Measurements from ENCODE around the gene SHROOM3.
"Not testable (repeated sequence)": the region's sequence is repeated elsewhere in the genome, so short reads cannot be mapped to it uniquely, and the experiment has no call there.

SHROOM3 gene

DNA sequence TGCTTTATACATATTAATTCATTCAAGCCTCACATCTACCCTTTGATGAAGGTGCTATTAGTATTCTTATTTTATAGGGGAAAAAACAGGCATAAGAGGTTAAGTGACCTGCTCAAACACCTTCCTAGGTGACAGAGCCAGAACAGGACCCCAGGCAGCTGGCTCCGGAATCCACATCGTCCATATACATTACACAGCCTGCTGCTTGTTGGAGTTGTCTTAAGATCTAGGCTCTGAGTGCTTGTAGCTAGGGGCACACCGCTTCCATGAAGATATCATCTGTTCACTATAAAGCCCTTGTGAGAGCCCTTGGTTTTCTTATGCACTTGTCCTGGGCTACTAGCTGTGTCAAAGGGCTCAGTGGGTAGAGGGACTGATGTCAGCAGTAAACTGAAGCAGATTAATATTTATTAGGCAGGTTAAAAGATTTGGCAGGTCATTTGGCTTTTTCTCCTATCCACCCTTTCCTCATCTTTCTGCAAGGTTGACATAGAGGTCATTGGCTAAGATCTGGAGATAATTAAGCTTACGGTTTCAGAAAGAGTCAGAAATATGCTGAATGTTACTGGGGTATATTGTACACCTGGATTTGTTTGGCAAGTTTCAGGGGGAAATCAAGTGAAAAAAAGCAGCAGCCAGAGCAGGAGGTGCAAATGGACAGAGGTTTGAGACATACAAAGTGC lies 267.6 kb downstream of the SHROOM3 start:
- DNase-seq = no peak

DNA sequence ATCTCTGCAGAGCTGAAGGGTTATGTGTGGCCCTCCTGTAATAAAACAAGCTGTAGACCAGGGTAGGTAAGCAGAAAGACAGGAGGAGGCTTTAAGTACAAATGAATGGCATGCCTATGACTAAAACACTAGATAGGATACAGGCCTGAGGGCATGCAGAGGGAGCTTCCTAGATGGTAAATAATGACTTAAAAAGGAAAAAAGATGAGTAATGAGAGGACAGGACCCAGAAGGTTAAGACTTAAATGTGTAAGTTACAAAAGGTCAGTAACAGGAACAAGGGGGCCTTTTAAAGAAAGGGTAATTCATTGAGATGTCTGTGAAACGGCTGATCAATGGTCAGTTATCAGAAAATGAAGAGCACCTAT lies 268.1 kb downstream of the SHROOM3 start:
- no peak for DNase-seq

DNA sequence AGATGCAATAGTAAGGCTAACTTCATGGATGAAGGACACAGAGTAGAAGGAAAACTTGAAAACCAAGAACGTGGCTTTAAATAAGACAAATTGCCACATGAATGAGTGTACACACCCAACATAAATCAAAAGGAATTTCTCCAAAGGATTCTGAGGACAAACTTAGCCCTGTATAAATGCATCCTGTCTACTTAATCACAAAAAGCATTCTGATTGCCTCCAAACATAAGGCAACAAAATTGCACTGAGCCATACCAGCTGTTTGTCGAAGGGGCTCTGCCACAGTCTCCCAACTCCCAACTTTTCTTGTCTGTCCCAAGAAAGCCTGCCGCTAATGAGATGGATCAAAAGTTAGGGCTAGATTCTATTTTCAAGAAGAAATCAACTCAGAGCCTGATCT lies 268.6 kb downstream of the SHROOM3 start:
- DNase-seq = no peak

DNA sequence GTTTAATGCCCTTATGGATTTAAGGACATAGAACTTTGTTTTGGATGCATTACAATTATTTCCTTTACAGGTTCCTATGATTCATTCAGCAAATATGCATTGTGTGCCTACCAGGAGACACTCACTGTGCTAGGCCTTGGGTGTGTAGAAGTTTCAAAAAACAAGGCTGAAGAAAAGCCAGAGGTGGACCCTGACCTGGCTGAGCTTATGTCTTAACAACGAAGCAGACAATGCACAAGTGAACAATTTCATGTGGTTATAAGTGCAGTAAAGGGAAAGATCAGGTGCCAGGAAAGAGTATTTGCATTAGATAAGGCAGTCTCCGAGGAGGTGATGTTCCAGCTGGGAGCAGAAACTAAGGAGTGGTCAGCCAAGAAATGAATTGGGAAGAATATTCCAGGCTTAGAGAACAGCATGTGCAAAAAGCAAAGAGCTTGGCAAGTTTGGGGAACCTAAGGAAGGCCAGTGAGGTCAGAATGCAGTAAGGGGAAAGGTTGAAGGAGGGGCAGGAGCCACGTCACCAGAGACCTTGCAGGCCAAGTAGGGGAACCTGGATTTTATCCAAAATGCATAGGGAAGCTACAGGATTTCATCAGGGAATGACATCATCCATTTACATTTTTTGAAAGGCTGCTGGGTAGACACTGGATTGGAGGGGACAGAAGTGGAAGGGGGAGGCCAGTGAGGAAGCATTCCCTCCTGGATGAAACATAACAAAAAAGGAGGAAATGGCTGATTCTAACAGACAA lies 269.3 kb downstream of the SHROOM3 start:
- no peak for DNase-seq

DNA sequence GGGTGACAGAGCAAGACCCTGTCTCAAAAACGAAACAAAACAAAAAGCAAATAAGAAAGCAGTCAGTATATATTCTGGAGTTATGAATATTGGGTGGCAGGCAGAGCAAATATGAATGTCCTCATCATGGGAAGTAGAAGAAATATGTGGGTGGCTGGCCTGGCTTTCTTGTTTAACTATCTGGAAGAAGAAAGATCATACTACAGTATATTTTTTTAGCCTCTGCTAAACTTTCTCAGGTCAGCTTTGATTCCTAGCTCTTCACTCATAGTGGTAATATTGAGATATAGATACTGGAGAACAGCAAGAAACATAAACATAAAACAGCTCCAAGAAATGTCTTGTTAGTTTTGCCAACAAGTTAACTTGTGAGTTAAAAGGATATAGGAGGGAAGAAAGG lies 270.4 kb downstream of the SHROOM3 start:
- DNase-seq = no peak

DNA sequence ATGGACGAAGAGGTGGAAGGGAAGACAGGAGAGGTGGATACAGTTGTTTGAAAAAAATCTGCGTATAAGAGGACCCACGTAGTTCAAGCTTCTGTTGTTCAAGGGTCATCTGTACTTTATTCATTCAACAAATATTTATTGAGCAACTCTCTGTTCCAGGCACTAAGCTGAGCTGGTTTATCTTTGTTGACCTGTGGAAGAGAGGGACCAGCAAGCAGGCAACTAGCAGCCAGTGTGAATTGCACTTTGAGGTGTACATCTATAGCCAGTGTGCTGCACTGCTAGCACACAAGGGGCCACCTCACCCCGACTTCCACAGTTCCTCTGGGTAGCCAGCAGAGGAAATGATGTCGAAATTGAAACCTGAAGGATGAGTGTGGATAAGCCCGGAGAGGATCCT lies 271.6 kb downstream of the SHROOM3 start:
- no peak for DNase-seq

DNA sequence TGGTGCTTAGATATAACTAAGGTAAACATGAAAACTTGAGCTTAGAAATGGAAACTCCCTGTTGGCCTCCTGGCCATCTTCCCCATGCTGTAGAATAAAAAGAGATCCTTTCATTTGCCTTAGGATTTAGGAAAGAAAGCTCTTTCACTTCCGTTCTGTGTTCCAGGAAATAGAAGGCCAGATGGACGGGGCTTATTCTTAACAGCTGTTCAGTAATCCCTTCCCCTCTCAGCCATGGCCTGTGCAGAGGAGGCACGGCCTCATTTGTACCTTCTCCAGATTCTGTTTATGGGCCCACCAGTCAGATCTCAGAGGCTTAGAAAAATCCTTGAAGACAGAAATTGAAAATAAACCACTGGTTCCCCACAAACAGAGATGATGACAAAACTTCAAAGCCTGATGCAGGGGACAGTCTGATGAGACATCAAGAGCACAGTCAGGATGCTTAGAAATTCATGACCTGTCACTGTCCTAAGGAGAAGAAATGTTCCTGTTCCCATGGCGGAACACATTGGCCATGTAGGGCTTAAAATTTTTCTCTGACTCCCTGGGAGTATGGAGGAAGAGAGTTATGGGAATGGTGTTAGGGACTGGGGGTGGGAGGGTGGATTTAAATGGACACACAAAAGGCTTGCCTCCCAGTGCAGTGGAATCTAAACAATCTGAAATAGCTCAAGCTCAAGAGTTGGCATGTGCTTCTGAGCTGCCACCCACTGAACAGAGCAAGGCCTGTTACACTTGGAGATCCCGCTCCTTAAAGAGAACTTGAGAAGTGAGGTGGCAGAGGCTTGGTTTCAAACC lies 274.1 kb downstream of the SHROOM3 start:
- DNase-seq = no peak

DNA sequence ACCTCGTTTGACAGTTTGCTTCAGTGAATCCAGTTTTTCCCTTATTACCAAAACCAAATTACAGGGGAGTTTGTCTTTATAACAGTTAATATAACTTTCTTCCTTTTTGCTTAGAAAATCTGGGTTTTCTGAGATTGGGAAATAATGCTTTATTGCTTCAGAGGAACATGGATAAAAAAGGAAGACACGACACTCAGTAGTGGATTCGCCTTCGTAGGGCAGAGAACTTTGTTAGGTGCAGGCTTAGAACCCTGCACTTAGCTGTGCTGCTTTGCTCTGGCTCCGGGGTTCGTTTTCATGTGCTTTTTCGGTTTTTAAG lies 274.7 kb downstream of the SHROOM3 start:
- DNase-seq = no peak

DNA sequence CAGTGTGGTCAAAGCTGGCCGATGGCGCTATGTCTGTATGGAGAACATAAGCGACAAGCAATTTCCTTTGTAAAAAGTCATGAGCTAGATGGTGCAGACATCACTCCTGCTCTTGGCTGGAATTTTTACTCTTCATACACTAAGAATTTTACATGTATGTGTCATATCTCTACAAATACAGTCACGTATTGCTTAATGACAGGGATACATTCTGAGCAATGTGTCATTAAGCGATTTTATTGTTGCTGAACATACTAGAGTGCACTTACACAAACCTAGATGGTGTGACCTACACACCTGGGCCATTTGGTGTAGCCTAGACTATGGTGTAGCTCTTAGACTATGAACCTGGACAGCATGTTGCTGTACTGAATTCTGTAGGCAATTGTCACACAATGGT lies 277.5 kb downstream of the SHROOM3 start:
- no peak for DNase-seq

DNA sequence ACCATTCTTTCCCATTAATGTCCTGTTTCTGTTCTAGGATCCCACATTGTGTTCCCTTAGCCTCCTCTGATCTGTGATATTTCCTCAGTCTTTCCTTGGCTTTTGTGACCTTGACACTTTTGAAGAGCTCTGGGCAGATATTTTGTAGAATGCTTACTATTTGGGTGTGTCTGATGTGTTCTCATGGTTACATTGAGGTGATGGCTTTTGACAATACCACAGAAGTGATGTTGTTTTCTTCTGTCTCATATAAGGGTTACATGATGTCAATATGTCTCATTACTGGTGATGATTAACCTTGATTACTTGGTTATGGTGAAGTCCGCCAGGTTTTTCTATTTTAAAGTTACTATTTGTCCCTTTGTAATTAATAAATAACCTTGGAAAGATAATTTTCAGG lies 279.2 kb downstream of the SHROOM3 start:
- DNase-seq = no peak

DNA sequence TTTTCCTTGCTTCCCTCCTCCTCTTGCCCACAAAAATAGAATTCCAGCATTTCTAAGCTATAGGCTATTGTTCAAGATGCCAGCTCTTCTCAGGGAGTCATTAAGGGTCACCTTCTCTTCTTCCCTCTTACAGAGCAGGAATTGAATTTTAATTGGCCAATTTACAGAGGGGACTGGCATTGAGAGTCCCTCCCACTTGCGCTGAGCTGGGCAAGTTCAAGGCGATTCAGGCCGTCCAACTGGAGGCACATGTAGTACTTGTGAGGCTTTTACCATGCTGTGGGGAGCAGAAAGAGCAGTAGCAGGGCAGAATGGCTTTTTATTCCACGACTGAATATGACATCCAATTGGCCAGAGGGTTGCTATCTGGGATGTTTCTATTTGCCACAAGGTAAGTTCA lies 281.0 kb downstream of the SHROOM3 start:
- no peak for DNase-seq

DNA sequence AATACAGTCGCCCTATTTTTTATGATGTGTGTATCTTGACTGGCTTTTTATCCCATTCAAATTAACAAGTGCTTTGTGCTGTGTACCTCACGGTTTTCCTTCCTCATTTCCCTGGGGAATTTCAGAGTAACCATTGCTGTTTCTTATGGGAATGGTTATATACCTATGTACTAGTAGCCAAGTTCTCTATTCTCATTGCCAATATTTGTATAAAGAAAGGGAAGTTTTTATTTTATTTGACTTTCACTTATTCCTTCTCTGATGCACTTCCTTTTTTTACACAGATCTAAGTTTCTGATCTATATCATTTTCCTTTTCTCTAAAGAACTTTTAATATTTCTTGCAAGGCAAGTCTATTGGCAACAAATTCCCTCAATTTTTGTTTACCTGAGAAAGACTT lies 281.6 kb downstream of the SHROOM3 start:
- no peak for DNase-seq

DNA sequence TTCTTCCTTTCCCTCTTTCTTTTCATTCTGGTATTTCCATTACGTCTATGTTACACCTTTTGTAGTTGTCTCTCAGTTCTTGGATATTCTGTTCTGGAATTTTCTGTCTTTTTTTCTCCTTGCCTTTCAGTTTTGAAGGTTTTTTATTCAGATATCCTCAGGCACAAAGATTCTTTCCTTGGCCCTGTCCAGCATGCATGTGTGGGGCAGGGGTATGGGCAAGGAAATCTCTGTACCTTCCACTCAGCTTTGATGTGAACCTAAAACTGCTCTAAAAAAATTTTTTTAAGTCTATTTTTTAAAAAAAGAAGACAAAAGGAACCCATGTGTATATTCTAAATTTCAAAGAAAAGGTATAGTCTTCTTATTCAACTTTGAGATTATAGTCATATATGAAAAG lies 282.4 kb downstream of the SHROOM3 start:
- DNase-seq = no peak

DNA sequence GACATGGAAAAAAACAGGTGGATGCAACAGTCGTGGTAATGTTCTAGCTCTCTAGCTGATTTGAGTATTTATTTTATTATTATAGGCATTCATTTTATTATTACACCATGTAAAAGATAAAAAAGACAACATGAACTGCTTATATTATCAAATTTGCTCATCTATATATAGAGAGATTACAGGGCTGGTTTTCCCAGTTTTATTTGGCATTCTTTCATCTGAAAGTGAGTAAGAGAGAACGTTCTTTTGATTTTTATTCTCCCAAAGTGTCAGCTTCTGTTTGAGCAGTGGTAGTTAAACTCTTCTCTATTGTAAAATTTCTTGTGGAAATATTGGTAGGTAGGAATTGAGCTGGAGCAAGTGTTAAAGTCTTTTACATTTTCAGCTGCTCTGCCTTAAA lies 283.0 kb downstream of the SHROOM3 start:
- no peak for DNase-seq

DNA sequence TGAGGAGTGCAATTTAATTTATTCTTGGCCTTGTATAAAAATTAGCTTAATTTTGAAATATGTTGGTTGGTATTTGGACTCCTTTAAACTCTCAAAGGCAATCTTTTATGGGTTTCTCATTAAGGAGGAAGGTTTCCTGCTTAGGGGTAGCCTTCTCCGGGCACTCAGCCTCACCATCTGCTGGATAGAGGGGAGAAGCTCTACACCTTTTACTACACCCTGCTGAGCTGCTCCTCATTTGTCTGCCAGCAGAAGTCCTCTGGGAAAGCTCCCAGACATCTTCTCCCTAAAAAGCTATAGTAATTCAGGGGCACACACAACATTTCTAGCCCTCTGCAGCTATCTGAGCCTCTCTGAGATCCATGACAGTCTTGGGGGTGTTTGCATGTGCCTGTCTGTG lies 283.8 kb downstream of the SHROOM3 start:
- no peak for DNase-seq

DNA sequence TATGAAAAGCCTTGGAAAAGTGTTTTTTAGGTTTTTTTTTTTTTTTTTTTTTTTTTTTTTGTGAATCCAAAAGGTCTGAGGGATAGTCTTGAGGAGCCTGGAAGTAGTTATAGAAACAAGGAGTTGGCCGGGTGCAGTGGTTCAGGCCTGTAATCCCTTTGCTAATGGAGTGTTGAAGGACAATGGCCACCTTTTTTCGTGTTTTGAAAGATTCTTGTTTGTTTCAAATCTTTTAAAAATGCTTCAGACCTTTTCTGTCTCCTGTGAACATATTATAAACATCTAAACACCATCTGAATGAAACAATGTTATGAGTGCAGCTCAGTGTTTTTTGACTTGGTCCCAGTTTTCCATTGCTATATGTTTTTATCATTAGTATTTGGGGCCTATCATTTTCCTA lies 285.1 kb downstream of the SHROOM3 start:
- no peak for DNase-seq

DNA sequence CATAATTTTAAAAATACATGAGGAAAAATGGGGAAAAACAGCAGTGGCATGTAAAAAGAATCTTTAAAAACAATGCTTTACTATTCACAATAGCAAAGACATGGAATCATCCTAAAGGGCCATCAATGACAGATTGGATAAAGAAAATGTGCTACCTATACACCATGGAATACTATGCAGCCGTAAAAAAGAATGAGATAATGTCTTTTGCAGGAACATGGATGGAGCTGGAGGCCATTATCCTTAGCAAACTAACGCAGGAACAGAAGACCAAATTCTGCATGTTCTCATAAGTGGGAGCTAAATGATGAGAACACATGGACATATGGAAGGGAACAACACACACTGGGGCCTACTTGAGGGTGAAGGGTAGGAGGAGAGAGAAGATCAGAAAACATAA lies 287.1 kb downstream of the SHROOM3 start:
- not testable (repeated sequence) for DNase-seq

DNA sequence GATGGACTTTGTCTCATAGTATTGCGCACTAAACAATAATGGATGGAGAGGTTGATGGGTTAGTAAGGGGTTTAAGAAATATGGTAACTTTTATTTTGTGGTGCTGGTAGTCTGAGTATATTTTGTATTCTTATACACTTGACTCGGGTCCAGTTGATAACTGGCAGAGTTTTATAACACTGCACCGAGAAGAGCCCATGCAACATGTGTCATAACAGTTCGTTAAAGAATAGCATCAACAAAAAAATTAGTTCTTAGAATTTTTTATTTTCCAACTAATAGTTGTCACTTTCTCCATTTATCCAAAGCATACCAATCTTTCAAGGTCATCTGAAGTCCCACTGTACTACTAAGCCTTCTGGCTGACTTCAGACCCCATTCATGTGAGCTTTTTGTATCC lies 287.8 kb downstream of the SHROOM3 start:
- no peak for DNase-seq

DNA sequence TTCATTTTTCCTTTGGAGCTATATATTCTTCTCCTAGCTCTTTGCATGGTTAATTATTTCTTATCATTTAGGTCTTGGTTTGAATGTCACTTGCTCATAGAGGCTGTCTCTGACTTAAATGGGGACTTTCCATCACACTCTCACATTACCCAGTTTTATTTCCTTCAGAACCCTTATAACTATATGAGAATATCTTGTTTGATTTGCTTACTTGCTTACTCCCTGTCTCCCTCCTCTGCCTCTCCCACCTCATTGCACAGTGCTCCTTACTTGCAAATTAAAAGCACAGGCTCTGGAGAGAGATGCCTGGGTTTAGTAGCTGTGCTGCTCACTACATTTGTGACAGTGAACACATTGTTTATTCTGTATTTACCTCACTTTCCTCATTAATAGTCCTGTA lies 288.3 kb downstream of the SHROOM3 start:
- DNase-seq = no peak

DNA sequence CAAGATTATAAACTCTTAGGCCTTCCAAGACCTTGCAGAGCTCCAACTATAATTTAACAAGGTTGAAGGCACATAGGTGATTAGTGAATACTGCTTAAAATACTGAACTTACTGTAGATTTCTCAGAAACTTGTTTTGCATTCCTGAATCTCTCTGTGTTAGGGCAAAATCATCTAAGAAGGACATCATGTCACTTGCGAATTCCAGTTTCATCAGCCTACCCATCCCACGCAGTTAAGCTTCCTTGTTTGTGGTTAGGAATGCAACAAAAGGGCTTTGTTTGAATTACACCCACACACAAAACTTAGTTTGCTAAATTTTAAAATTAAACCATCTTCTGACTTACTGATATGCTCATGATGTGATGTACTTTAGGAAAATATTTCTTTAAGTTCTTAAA lies 288.9 kb downstream of the SHROOM3 start:
- DNase-seq = no peak

DNA sequence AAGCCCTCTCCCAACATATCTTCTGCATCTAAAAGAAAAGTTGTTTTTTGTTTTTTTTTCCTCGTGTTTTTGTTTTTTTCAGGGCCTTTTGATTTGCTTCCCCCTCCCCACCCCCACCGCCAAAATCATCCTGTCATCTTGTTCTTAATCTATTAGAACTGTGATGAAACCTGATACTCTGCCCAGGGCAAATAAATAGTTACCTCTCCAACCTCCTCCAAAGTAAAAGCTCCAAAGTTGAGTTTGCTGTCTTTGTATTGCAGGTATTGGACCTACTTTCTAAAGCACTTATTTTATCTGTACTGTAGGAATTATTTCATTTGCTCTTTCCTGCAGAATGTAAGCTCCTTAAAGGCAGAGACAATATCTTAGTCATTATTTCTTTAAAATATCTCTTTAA lies 290.0 kb downstream of the SHROOM3 start:
- no peak for DNase-seq

DNA sequence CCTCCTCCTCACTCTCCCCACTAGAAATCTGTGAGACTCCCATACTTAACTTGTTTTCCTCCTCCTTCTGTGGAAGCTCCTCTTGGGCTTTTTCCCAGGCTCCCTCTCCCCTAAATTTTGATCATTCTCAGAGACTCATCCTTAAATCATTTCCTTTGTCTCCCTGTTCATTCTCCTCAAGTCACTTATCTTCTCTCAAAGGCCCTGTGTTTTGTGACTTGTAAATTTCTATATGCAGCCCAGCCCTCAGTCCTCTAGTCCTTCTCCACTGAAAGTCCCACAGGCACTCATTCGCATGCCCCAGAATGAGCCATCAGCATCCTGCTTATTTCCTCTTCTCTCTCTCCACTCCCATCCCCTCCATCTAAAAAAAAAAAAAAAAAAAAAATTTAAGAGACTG lies 291.1 kb downstream of the SHROOM3 start:
- no peak for DNase-seq

DNA sequence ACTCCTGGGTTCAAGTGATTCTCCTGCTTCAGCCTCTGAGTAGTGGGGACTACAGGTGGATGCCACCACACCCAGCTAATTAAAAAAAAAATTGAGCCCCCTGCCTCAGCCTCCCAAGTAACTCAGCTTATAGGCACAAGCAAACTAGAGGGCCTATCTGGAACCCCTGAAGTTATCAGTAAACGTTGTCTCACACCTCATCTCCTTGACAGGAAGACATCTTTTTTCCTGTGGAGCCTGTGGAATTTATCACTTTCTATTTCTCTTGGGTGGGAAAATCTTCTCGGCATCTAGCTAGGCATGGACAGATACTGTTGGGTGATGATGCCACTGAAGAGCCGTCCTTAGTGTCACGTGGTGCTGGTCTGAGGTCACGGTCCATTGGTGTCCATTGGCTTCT lies 291.6 kb downstream of the SHROOM3 start:
- DNase-seq = no peak

DNA sequence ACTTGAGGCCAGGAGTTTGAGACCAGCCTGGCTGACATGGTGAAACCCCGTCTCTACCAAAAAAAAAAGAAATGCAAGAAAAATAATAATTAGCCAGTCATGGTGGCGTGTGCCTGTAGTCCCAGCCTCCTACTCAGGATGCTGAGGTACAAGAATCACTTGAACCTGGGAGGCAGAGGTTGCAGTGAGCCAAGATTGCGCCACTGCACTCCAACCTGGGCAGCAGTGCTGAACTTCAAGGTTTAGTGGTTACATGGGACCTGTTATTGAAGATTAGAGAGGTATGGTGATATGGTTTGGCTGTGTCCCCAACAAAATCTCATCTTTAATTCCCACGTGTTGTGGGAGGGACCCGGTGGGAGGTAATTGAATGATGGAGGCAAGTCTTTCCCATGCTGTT lies 292.9 kb downstream of the SHROOM3 start:
- not testable (repeated sequence) for DNase-seq

Measured in SHP77 treated with DMSO at 0.1 percent for 48 hours (cell line).